ENCODE results near the gene TNP2. TPM values are rescaled to one million over a fixed set of nuclear protein-coding genes. Genes with fewer than 3 reads are reported as not detected.
A peak's percentile ranks its signal among the peaks of the same experiment; 100 is the strongest.

TNP2 gene
- total and polyA plus RNA-seq, 9 of the 15 experiments (the other 6 are each of a cell fraction or from before 2014, with no cell fraction given): not detected

- TF ChIP-seq ZNF318 (IDR thresholded peaks at IDR 0.05; ENCODE audit: borderline replicate concordance in 1 of 2, low read depth in 1 of 2) (no peak), PBX2 (CRISPR knock-in tag; IDR thresholded peaks at IDR 0.05; ENCODE audit: low read depth) (no peak), PBX2 (tag; conservative IDR thresholded peaks at IDR 0.05; ENCODE audit: low read depth) (no peak), KDM5B (IDR thresholded peaks at IDR 0.05; ENCODE audit: insufficient replicate concordance, low read depth, low read length) (peak; percentile 44), DMBX1 (CRISPR knock-in tag; IDR thresholded peaks at IDR 0.05; ENCODE audit: borderline replicate concordance) (peak; percentile 98), CLOCK (CRISPR knock-in tag; IDR thresholded peaks at IDR 0.05; ENCODE audit: borderline replicate concordance) (peak; percentile 75; the same call in 1 of the 2 replicates), ZNF280B (CRISPR knock-in tag; IDR thresholded peaks at IDR 0.05) (peak; percentile 73; the same call in 1 of the 2 replicates), ETV6 (IDR thresholded peaks at IDR 0.05; ENCODE audit: borderline replicate concordance in 1 of 2, low read depth in 2 of 2, low read length in 1 of 2) (peak; percentile 86 to 92), ETV6 (CRISPR knock-in tag; IDR thresholded peaks at IDR 0.05; ENCODE audit: borderline replicate concordance) (no peak)
Measured at GRCh38 chr16:11232852-11233726, 36.0 kb downstream of the TNP2 start (continued).

Measured in K562 (cell line).